KMS-11 (cell line): ENCODE results near the gene NIPSNAP3A.

ENCODE experiments used
- H2AFZ ChIP-seq: fragments of 200-600 bp; sonication (generic); 2 replicates; pipeline ENCODE4 v1.6.1; 2016; ENCODE audit warnings: antibody characterized with exemption, mixed run types, low read depth
- H3K27ac ChIP-seq: fragments of 200-600 bp; sonication (generic); 2 replicates; pipeline ENCODE4 v1.6.1; 2016; ENCODE audit warnings: mild to moderate bottlenecking, mixed run types
- H3K27me3 ChIP-seq: fragments of 200-600 bp; sonication (generic); 2 replicates; pipeline ENCODE4 v1.6.1; 2017; ENCODE audit warnings: mild to moderate bottlenecking, low read depth, mixed run types, moderate library complexity; ENCODE audit not compliant: insufficient read depth
- H3K36me3 ChIP-seq: fragments of 200-600 bp; sonication (generic); 2 replicates; pipeline ENCODE4 v1.6.1; 2017; ENCODE audit warnings: mild to moderate bottlenecking, mixed run types; ENCODE audit not compliant: insufficient read depth
- H3K4me1 ChIP-seq: fragments of 200-600 bp; sonication (generic); 2 replicates; pipeline ENCODE4 v1.6.1; 2016; ENCODE audit warnings: mild to moderate bottlenecking, low read depth, mixed run types; ENCODE audit not compliant: poor library complexity, severe bottlenecking
- H3K4me2 ChIP-seq: fragments of 200-600 bp; sonication (generic); 2 replicates; pipeline ENCODE4 v1.7.0; 2016; ENCODE audit warnings: mild to moderate bottlenecking, mixed run types
- H3K4me3 ChIP-seq: fragments of 200-600 bp; sonication (generic); IDR thresholded peaks from 2 replicates; pipeline ENCODE4 v1.6.1; 2017; ENCODE audit warnings: low read depth, low read length, mixed read lengths; ENCODE audit not compliant: insufficient read depth
- H3K79me2 ChIP-seq: fragments of 200-600 bp; sonication (generic); 2 replicates; pipeline ENCODE4 v1.6.1; 2016; ENCODE audit warnings: low read depth, mixed run types; ENCODE audit not compliant: insufficient read depth
- H3K9ac ChIP-seq: fragments of 200-600 bp; sonication (generic); 2 replicates; pipeline ENCODE4 v1.6.1; 2016; ENCODE audit warnings: mild to moderate bottlenecking, mixed run types
- H4K20me1 ChIP-seq: fragments of 200-600 bp; sonication (generic); 2 replicates; pipeline ENCODE4 v1.6.1; 2016; ENCODE audit warnings: mild to moderate bottlenecking, mixed run types; ENCODE audit not compliant: insufficient read depth
- CTCF ChIP-seq: fragments of 200-600 bp; sonication (generic); conservative IDR thresholded peaks from 2 replicates; pipeline ENCODE4 v1.6.1; 2017; ENCODE audit warnings: low read depth, mild to moderate bottlenecking, antibody characterized with exemption, low read length, moderate library complexity, mixed read lengths

The NIPSNAP3A gene

GRCh38 chr9:104788251-104788650, 40.8 kb downstream of the NIPSNAP3A start:
- Histone ChIP-seq H3K27me3 (no peaks in the 10 kb centered on the region), H3K4me2 (no peak overlapping the region), H3K4me1 (peaks cover 9% of the 10 kb centered on the region), H3K9ac (no peak overlapping the region), H3K27ac (no peak overlapping the region), H2AFZ (no peak overlapping the region), H3K79me2 (no peaks in the 10 kb centered on the region), H3K4me3 (no peak overlapping the region), H4K20me1 (no peaks in the 10 kb centered on the region), H3K36me3 (peaks cover 14% of the 10 kb centered on the region; the same call in 1 of the 2 replicates)
- no peak for TF ChIP-seq CTCF

- Histone ChIP-seq H3K27me3 (no peaks in the 10 kb centered on the region), H3K4me1 (peaks cover 2% of the 10 kb centered on the region), H3K36me3 (peaks cover 14% of the 10 kb centered on the region; the same call in 1 of the 2 replicates), H3K27ac (no peak overlapping the region), H3K4me3 (no peak overlapping the region), H2AFZ (no peak overlapping the region), H4K20me1 (no peaks in the 10 kb centered on the region), H3K4me2 (no peak overlapping the region), H3K79me2 (no peaks in the 10 kb centered on the region), H3K9ac (no peak overlapping the region)
- no peak for TF ChIP-seq CTCF
These were observed 46.6 kb downstream of the NIPSNAP3A start for GRCh38 chr9:104794070-104794469.

GRCh38 chr9:104795082-104795481, 47.6 kb downstream of the NIPSNAP3A start:
- H3K4me2 ChIP-seq, result no peak overlapping the region
- no peak overlapping the region for H3K9ac ChIP-seq
- H3K27ac ChIP-seq, result no peak overlapping the region
- H3K4me3 ChIP-seq, result no peak overlapping the region
- H2AFZ ChIP-seq, result no peak overlapping the region
- H4K20me1 ChIP-seq, result no peaks in the 10 kb centered on the region
- no peaks in the 10 kb centered on the region for H3K79me2 ChIP-seq
- no peaks in the 10 kb centered on the region for H3K27me3 ChIP-seq
- peaks cover 9% of the 10 kb centered on the region; the same call in 1 of the 2 replicates for H3K36me3 ChIP-seq
- no peaks in the 10 kb centered on the region for H3K4me1 ChIP-seq
- no peak for TF ChIP-seq CTCF

- H3K4me1 ChIP-seq, result no peaks in the 10 kb centered on the region
- H3K9ac ChIP-seq, result no peak overlapping the region
- no peaks in the 10 kb centered on the region for H4K20me1 ChIP-seq
- no peak overlapping the region for H3K4me2 ChIP-seq
- H3K27ac ChIP-seq, result no peak overlapping the region
- H3K36me3 ChIP-seq, result peaks cover 2% of the 10 kb centered on the region; the same call in 1 of the 2 replicates
- no peak overlapping the region for H2AFZ ChIP-seq
- no peaks in the 10 kb centered on the region for H3K79me2 ChIP-seq
- H3K4me3 ChIP-seq, result no peak overlapping the region
- no peaks in the 10 kb centered on the region for H3K27me3 ChIP-seq
- no peak for TF ChIP-seq CTCF
These were observed 48.4 kb downstream of the NIPSNAP3A start for GRCh38 chr9:104795857-104796256.
